ENCODE measurements around the gene DOCK10.

Gene DOCK10

GRCh38 chr2:224796695-224797305, 245.5 kb downstream of the DOCK10 start:
- Mint-ChIP-seq H3K4me1 (no peaks in the 10 kb centered on the region), H3K27me3 (no peaks in the 10 kb centered on the region), H3K4me3 (no peak overlapping the region), H3K27ac (peak overlapping the region; percentile 19), H3K9me3 (no peaks in the 10 kb centered on the region), H3K36me3 (peaks cover 74% of the 10 kb centered on the region)
- CTCF ChIA-PET, result interaction anchor here (1.4 kb wide), 1 partner anchor 18 kb away, joined by 3 read pairs; no protein-coding TSS in a partner anchor
- no peak for DNase-seq

- H3K4me3 Mint-ChIP-seq, result no peak overlapping the region
- H3K27ac Mint-ChIP-seq, result no peak overlapping the region
Observed at GRCh38 chr2:224793946-224794345, 248.3 kb downstream of the DOCK10 start.

GRCh38 chr2:224786848-224787247, 255.4 kb downstream of the DOCK10 start:
- CTCF ChIA-PET, result no interaction called here
- Mint-ChIP-seq H3K27ac (peak overlapping the region; percentile 1), H3K9me3 (no peaks in the 10 kb centered on the region), H3K4me1 (no peaks in the 10 kb centered on the region), H3K27me3 (no peaks in the 10 kb centered on the region), H3K36me3 (peaks cover 63% of the 10 kb centered on the region), H3K4me3 (no peak overlapping the region)
- no peak for DNase-seq

More at GRCh38 chr2:224793946-224794345, 248.3 kb downstream of the DOCK10 start:
- no peaks in the 10 kb centered on the region for H3K27me3 Mint-ChIP-seq
- no peak for DNase-seq
- H3K9me3 Mint-ChIP-seq, result no peaks in the 10 kb centered on the region
- H3K36me3 Mint-ChIP-seq, result peaks cover 69% of the 10 kb centered on the region
- H3K4me1 Mint-ChIP-seq, result no peaks in the 10 kb centered on the region
- CTCF ChIA-PET, result no interaction called here

GRCh38 chr2:224781400-224781799, 260.9 kb downstream of the DOCK10 start:
- Mint-ChIP-seq H3K27ac (peak overlapping the region; percentile 33), H3K27me3 (no peaks in the 10 kb centered on the region), H3K4me3 (no peak overlapping the region), H3K9me3 (no peaks in the 10 kb centered on the region), H3K36me3 (peaks cover 65% of the 10 kb centered on the region), H3K4me1 (no peaks in the 10 kb centered on the region)
- no peak for DNase-seq
- CTCF ChIA-PET, result interaction anchor here (1.6 kb wide), 1 partner anchor 10 kb away, joined by 4 read pairs; no protein-coding TSS in a partner anchor

DNA sequence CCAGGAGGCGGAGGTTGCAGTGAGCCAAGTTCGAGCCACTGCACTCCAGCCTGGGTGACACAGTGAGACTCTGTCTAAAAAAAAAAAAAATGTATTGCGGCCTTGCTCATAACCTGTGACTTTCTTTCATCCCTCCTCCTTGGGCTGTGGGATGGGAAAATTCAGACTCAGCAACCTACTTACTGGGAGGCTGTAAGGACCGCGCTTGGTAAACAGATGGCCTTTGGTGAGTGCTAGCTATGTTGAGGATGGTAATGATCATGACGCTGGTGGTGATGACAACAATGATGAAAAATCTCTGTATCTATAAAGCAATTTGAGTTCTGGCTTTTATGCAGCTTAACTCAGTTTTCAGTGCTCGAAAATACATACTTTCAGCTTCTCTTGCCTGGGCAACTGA, 261.4 kb downstream of the DOCK10 start:
- CTCF ChIA-PET, result interaction anchor here (1.6 kb wide), 1 partner anchor 9 kb away, joined by 4 read pairs; no protein-coding TSS in a partner anchor
- no peaks in the 10 kb centered on the region for H3K4me1 Mint-ChIP-seq
- no peak for DNase-seq
- H3K9me3 Mint-ChIP-seq, result no peaks in the 10 kb centered on the region
- no peak overlapping the region for H3K4me3 Mint-ChIP-seq
- no peaks in the 10 kb centered on the region for H3K27me3 Mint-ChIP-seq
- peak overlapping the region; percentile 20 for H3K27ac Mint-ChIP-seq
- peaks cover 65% of the 10 kb centered on the region for H3K36me3 Mint-ChIP-seq

- no peak overlapping the region for H3K27ac Mint-ChIP-seq
- H3K4me3 Mint-ChIP-seq, result no peak overlapping the region
- no peak for DNase-seq
- no peaks in the 10 kb centered on the region for H3K4me1 Mint-ChIP-seq
- no peaks in the 10 kb centered on the region for H3K27me3 Mint-ChIP-seq
- H3K36me3 Mint-ChIP-seq, result peaks cover 64% of the 10 kb centered on the region
- CTCF ChIA-PET, result interaction anchor here (0.7 kb wide), 1 partner anchor 393 kb away, joined by 3 read pairs; no protein-coding TSS in a partner anchor
- H3K9me3 Mint-ChIP-seq, result no peaks in the 10 kb centered on the region
Observed at GRCh38 chr2:224780106-224780505, 262.2 kb downstream of the DOCK10 start.

DNA sequence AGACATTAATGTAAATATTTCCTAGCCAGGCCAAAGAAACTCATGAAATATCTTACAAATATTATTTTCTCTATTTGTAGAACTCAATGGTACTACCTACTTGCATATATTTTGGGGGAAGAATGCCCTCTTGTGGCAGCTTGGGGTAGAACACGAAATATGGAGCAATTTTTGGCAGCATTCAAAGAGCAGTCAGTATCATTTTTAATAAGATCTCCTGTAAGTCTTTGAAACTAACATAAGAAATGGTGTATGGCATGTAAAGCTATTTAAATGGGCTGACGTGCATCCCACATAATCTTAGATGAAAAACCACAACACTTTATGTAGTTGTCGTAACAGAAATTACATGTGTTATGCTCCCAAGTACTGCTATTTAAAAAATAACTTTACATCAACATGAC, 263.8 kb downstream of the DOCK10 start:
- peak; percentile 74 for DNase-seq
- Mint-ChIP-seq H3K27me3 (no peaks in the 10 kb centered on the region), H3K4me3 (no peak overlapping the region), H3K36me3 (peaks cover 65% of the 10 kb centered on the region), H3K9me3 (no peaks in the 10 kb centered on the region), H3K4me1 (no peaks in the 10 kb centered on the region), H3K27ac (no peak overlapping the region)
- CTCF ChIA-PET, result interaction anchor here (0.7 to 1.4 kb wide), 8 partner anchors 11 to 425 kb away, joined by 3 to 4 read pairs (median 3); no protein-coding TSS in a partner anchor

DNA sequence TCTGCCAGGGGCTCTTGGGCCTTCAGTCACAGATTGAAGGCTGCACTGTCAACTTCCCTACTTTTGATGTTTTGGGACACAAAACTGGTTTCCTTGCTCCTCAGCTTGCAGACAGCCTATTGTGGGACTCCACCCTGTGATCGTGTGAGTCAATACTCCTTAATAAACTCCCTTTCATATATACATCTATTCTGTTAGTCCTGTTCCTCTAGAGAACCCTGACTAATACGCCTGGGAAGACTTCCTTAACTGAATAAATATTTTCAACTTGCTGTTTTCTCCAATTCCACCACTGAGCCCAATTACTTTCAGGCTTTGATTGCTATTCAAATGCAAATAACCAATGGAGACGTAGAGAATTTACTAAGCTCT, 264.7 kb downstream of the DOCK10 start:
- DNase-seq, result no peak
- H3K27me3 Mint-ChIP-seq, result no peaks in the 10 kb centered on the region
- peaks cover 68% of the 10 kb centered on the region for H3K36me3 Mint-ChIP-seq
- CTCF ChIA-PET, result interaction anchor here (0.6 to 1.4 kb wide), 3 partner anchors 24 to 227 kb away, joined by 3 to 4 read pairs (median 3); no protein-coding TSS in a partner anchor
- H3K4me3 Mint-ChIP-seq, result no peak overlapping the region
- no peak overlapping the region for H3K27ac Mint-ChIP-seq
- no peaks in the 10 kb centered on the region for H3K9me3 Mint-ChIP-seq
- peaks cover 1% of the 10 kb centered on the region for H3K4me1 Mint-ChIP-seq

DNA sequence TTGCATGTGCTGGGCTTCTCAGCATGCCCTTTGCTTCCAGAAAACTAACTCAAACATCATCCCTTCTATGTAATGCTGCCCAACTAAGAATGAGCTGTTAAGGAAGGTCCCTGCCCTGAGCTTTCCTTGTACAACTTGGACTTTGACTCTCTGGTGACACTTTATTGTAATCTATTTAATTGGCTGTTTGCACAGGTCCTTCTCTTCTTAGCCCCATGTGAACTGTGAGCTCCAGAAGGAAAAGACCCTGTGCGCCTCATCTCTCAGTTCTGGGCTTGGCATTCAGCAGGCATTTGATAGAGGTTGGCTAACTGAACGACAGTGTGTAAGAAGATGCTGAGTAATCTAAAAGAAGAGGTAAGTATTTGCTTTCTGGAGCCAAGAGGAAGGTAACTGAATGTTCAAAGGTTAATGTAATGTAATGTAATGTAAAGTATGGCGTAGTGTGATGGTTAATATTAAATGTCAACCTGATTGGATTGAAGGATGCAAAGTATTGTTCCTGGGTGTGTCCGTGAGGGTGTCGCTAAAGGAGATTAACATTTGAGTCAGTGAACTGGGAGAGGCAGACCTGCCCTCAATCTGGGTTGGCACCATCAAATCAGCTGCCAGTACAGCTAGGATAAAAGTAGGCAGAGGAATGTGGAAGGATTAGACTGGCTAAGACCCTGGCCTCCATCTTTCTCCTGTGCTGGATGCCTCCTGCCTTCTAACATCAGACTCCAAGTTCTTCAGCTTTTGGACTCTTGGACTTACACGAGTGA, 265.3 kb downstream of the DOCK10 start:
- no peak for DNase-seq
- peaks cover 3% of the 10 kb centered on the region for H3K4me1 Mint-ChIP-seq
- no peak overlapping the region for H3K4me3 Mint-ChIP-seq
- H3K27ac Mint-ChIP-seq, result no peak overlapping the region
- CTCF ChIA-PET, result interaction anchor here (0.6 to 1.8 kb wide), 6 partner anchors 9 to 421 kb away, joined by 3 to 7 read pairs (median 3); no protein-coding TSS in a partner anchor
- H3K9me3 Mint-ChIP-seq, result no peaks in the 10 kb centered on the region
- peaks cover 66% of the 10 kb centered on the region for H3K36me3 Mint-ChIP-seq
- H3K27me3 Mint-ChIP-seq, result no peaks in the 10 kb centered on the region

- Mint-ChIP-seq H3K36me3 (peaks cover 69% of the 10 kb centered on the region), H3K27ac (no peak overlapping the region), H3K4me1 (peaks cover 3% of the 10 kb centered on the region), H3K27me3 (no peaks in the 10 kb centered on the region), H3K4me3 (no peak overlapping the region), H3K9me3 (no peaks in the 10 kb centered on the region)
- CTCF ChIA-PET, result interaction anchor here (0.8 to 1.8 kb wide), 3 partner anchors 8 to 227 kb away, joined by 3 to 7 read pairs (median 3); no protein-coding TSS in a partner anchor
- DNase-seq, result no peak
Observed at GRCh38 chr2:224775647-224776046, 266.6 kb downstream of the DOCK10 start.

- peaks cover 3% of the 10 kb centered on the region for H3K4me1 Mint-ChIP-seq
- H3K36me3 Mint-ChIP-seq, result peaks cover 76% of the 10 kb centered on the region
- CTCF ChIA-PET, result interaction anchor here (1.8 kb wide), 1 partner anchor 126 kb away, joined by 7 read pairs; no protein-coding TSS in a partner anchor
- no peak overlapping the region for H3K27ac Mint-ChIP-seq
- no peaks in the 10 kb centered on the region for H3K9me3 Mint-ChIP-seq
- H3K4me3 Mint-ChIP-seq, result no peak overlapping the region
- no peaks in the 10 kb centered on the region for H3K27me3 Mint-ChIP-seq
- no peak for DNase-seq
Observed at GRCh38 chr2:224774735-224775134, 267.5 kb downstream of the DOCK10 start.

- Mint-ChIP-seq H3K27ac (no peak overlapping the region), H3K4me3 (no peak overlapping the region), H3K36me3 (peaks cover 85% of the 10 kb centered on the region), H3K9me3 (no peaks in the 10 kb centered on the region), H3K4me1 (peaks cover 3% of the 10 kb centered on the region), H3K27me3 (no peaks in the 10 kb centered on the region)
- CTCF ChIA-PET, result no interaction called here
- no peak for DNase-seq
Observed at GRCh38 chr2:224772494-224772893, 269.8 kb downstream of the DOCK10 start.

- no peaks in the 10 kb centered on the region for H3K27me3 Mint-ChIP-seq
- H3K4me3 Mint-ChIP-seq, result no peak overlapping the region
- no peak for DNase-seq
- peaks cover 18% of the 10 kb centered on the region for H3K4me1 Mint-ChIP-seq
- H3K9me3 Mint-ChIP-seq, result peaks cover 8% of the 10 kb centered on the region
- H3K36me3 Mint-ChIP-seq, result peaks cover 91% of the 10 kb centered on the region
- peak overlapping the region; percentile 6 for H3K27ac Mint-ChIP-seq
- CTCF ChIA-PET, result no interaction called here
Observed at GRCh38 chr2:224769489-224769888, 272.8 kb downstream of the DOCK10 start.

- Mint-ChIP-seq H3K27ac (peak overlapping the region; percentile 82), H3K4me1 (peaks cover 24% of the 10 kb centered on the region), H3K4me3 (no peak overlapping the region), H3K36me3 (peaks cover 95% of the 10 kb centered on the region), H3K9me3 (peaks cover 12% of the 10 kb centered on the region), H3K27me3 (no peaks in the 10 kb centered on the region)
- no peak for DNase-seq
- CTCF ChIA-PET, result no interaction called here
Observed at GRCh38 chr2:224764565-224765236, 277.6 kb downstream of the DOCK10 start.

All from activated naive CD4-positive, alpha-beta T cell treated with anti-CD3 and anti-CD28 coated beads, Interleukin-2, amount 10 ng/mL, durations not matched to agents 7 days and 5 days (primary cell).